Astrocyte of the cerebellum (primary cell): Measurements from ENCODE around the gene SKP2.

ENCODE experiments used
- DNase-seq: peaks from one replicate; pipeline ENCODE4 v3.0.0-alpha.2; 2011; ENCODE audit warnings: low read depth
- H3K4me3 ChIP-seq: 2 replicates; pipeline ENCODE4 v1.5.1; 2011; ENCODE audit warnings: mild to moderate bottlenecking, low read depth, low read length, moderate library complexity
- CTCF ChIP-seq: IDR thresholded peaks from 2 replicates; pipeline ENCODE4 v1.5.1; 2012; ENCODE audit warnings: low read length, low read depth, moderate library complexity, mild to moderate bottlenecking; ENCODE audit errors: missing control alignments
- in situ Hi-C: cut with HindIII; loops from 2 replicates; pipeline ENCODE4 v1.10.0; 2017; ENCODE audit warnings: low sequenced_read_pairs

Gene SKP2

GRCh38 chr5:36208786-36209185 lies 56.9 kb downstream of the SKP2 start:
- H3K4me3 ChIP-seq, result no peak overlapping the region
- in situ Hi-C loops, result no loop called here
- no peak for TF ChIP-seq CTCF
- DNase-seq, result no peak

- no peak for DNase-seq
- in situ Hi-C loops, result no loop called here
- H3K4me3 ChIP-seq, result no peak overlapping the region
- no peak for TF ChIP-seq CTCF
Observed at GRCh38 chr5:36209664-36210063, 57.8 kb downstream of the SKP2 start.

- TF ChIP-seq CTCF, result no peak
- in situ Hi-C loops, result no loop called here
- no peak overlapping the region for H3K4me3 ChIP-seq
- no peak for DNase-seq
Observed at GRCh38 chr5:36214436-36214835, 62.5 kb downstream of the SKP2 start.

GRCh38 chr5:36215910-36216309 lies 64.0 kb downstream of the SKP2 start:
- no peak for TF ChIP-seq CTCF
- H3K4me3 ChIP-seq, result no peak overlapping the region
- no peak for DNase-seq
- in situ Hi-C loops, result no loop called here

GRCh38 chr5:36217567-36217966 lies 65.7 kb downstream of the SKP2 start:
- in situ Hi-C loops, result no loop called here
- TF ChIP-seq CTCF, result no peak
- H3K4me3 ChIP-seq, result no peak overlapping the region
- DNase-seq, result no peak

GRCh38 chr5:36217988-36218387 lies 66.1 kb downstream of the SKP2 start:
- TF ChIP-seq CTCF, result no peak
- in situ Hi-C loops, result no loop called here
- no peak for DNase-seq
- no peak overlapping the region for H3K4me3 ChIP-seq

GRCh38 chr5:36222620-36223019 lies 70.7 kb downstream of the SKP2 start:
- in situ Hi-C loops, result no loop called here
- DNase-seq, result no peak
- H3K4me3 ChIP-seq, result no peak overlapping the region
- TF ChIP-seq CTCF, result no peak
